ENCODE results near the gene AFF3.

GRCh38 chr2:99552529-99552928 is 589.9 kb downstream of the AFF3 start:
- no peak for TF ChIP-seq CTCF (IDR thresholded peaks at IDR 0.05 in 8 of 11, conservative IDR thresholded peaks at IDR 0.05 in 3 of 11)
- no peak for TF ChIP-seq POLR2A (IDR thresholded peaks at IDR 0.05)
- TF ChIP-seq POLR2AphosphoS5 (IDR thresholded peaks at IDR 0.05) = no peak

All from spleen (tissue), 7 donors.